Activated naive CD4-positive, alpha-beta T cell treated with anti-CD3 and anti-CD28 coated beads for 36 hours (primary cell): ENCODE measurements around the gene LENG8. TPM values are rescaled to one million over a fixed set of nuclear protein-coding genes. Genes with fewer than 3 reads are reported as not detected.
"Not testable (repeated sequence)": the region's sequence is repeated elsewhere in the genome, so short reads cannot be mapped to it uniquely, and the experiment has no call there.

Experiments
- CTCF ChIA-PET: fragments of 350-600 bp; sonication (Branson Sonifier 250); formaldehyde crosslinking; loops from one replicate; lab custom pipeline; 2021; ENCODE audit warnings: antibody characterized with exemption; lab: Charles Lee
- DNase-seq: peaks from one replicate; pipeline ENCODE4 v3.0.0-alpha.2; 2020
- H3K27ac Mint-ChIP-seq: one replicate; pipeline ENCODE4 v1.8.0; 2021; ENCODE audit warnings: mild to moderate bottlenecking, mixed read lengths
- H3K27me3 Mint-ChIP-seq: one replicate; pipeline ENCODE4 v1.8.0; 2021; ENCODE audit warnings: low read depth, mixed read lengths
- H3K36me3 Mint-ChIP-seq: one replicate; pipeline ENCODE4 v1.8.0; 2021; ENCODE audit warnings: low read depth, mixed read lengths
- H3K4me1 Mint-ChIP-seq: one replicate; pipeline ENCODE4 v1.8.0; 2021; ENCODE audit warnings: low read depth, mixed read lengths
- H3K4me3 Mint-ChIP-seq: one replicate; pipeline ENCODE4 v1.8.0; 2021; ENCODE audit warnings: mild to moderate bottlenecking, moderate library complexity, mixed read lengths
- H3K9me3 Mint-ChIP-seq: one replicate; pipeline ENCODE4 v1.8.0; 2021; ENCODE audit warnings: mixed read lengths
- intact Hi-C: fragments of 100-400 bp; cut with micrococcal nuclease; formaldehyde crosslinking; loops from one replicate; pipeline ENCODE4 v1.15.1; 2023
- total RNA-seq, 2 experiments: library from RNA; stranded (reverse); gene quantifications; one replicate each; pipeline ENCODE4 v1.2.3, GENCODE V29; 2021

The LENG8 gene
- total RNA-seq, 2 experiments from 2014 or later, result 171 to 175 TPM

- H3K27ac Mint-ChIP-seq, result no peak overlapping the region
- peaks cover 2% of the 10 kb centered on the region for H3K36me3 Mint-ChIP-seq
- DNase-seq, result no peak
- no peaks in the 10 kb centered on the region for H3K9me3 Mint-ChIP-seq
- intact Hi-C loops, result no loop called here
- peaks cover 28% of the 10 kb centered on the region for H3K4me1 Mint-ChIP-seq
- no peak overlapping the region for H3K4me3 Mint-ChIP-seq
- H3K27me3 Mint-ChIP-seq, result no peaks in the 10 kb centered on the region
- CTCF ChIA-PET, result interaction anchor here (0.6 kb wide), 1 partner anchor 214 kb away, joined by 3 read pairs; no protein-coding TSS in a partner anchor
Measured at GRCh38 chr19:54435551-54436016, 13.4 kb upstream of the LENG8 start.

- CTCF ChIA-PET, result interaction anchor here (0.5 kb wide), 1 partner anchor 525 kb away, joined by 3 read pairs; no protein-coding TSS in a partner anchor
- intact Hi-C loops, result no loop called here
- no peak overlapping the region for H3K27ac Mint-ChIP-seq
- peaks cover 26% of the 10 kb centered on the region for H3K4me1 Mint-ChIP-seq
- no peaks in the 10 kb centered on the region for H3K9me3 Mint-ChIP-seq
- no peak overlapping the region for H3K4me3 Mint-ChIP-seq
- H3K27me3 Mint-ChIP-seq, result no peaks in the 10 kb centered on the region
- H3K36me3 Mint-ChIP-seq, result peaks cover 2% of the 10 kb centered on the region
- no peak for DNase-seq
Measured at GRCh38 chr19:54436031-54436523, 12.9 kb upstream of the LENG8 start.

- Mint-ChIP-seq H3K4me1 (peaks cover 22% of the 10 kb centered on the region), H3K4me3 (no peak overlapping the region), H3K27me3 (no peaks in the 10 kb centered on the region), H3K27ac (no peak overlapping the region), H3K9me3 (no peaks in the 10 kb centered on the region), H3K36me3 (peaks cover 2% of the 10 kb centered on the region)
- no peak for DNase-seq
- CTCF ChIA-PET, result no interaction called here
- intact Hi-C loops, result no loop called here
Measured at GRCh38 chr19:54436628-54437252, 12.3 kb upstream of the LENG8 start.

DNA sequence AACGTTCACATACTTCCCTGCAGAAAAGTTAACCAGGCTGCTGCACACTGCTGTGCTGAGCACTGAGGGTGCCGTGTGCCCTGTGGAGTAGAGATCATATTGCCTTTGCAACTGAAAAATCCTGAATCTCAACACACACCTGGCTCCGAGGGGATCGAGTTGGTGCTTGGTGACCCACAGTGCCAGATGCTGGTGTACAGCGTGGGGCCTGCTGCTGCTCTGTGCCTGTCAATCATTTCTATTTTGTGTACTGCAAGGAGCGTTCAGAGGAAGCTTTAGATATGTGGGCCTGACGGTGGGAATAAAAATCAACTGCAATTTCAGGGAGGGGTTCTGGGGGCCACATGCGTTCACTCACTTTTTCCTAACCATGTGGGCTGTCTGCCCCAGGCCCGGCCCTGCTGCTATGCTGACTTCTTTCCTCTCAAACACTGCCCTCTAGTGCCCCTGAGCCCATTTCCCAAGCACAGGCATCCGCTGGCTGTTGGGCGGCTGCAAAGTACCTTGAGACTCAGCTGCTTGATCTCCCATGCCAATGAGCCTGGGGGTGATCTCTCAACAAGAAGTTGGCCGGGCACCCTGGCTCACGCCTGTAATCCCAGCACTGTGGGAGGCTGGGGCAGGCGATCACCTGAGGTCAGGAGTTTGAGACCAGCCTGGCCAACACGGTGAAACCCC is 9.7 kb upstream of the LENG8 start:
- Mint-ChIP-seq H3K27ac (no peak overlapping the region), H3K9me3 (no peaks in the 10 kb centered on the region), H3K4me3 (no peak overlapping the region), H3K4me1 (peaks cover 23% of the 10 kb centered on the region), H3K36me3 (peaks cover 8% of the 10 kb centered on the region), H3K27me3 (no peaks in the 10 kb centered on the region)
- intact Hi-C loops, result no loop called here
- CTCF ChIA-PET, result interaction anchor here (0.6 to 2.8 kb wide), 9 partner anchors 9 to 1262 kb away, joined by 3 to 13 read pairs (median 3); partner anchors contain the start of gene LENG8
- peak; percentile 53 for DNase-seq

GRCh38 chr19:54440641-54441040 is 8.4 kb upstream of the LENG8 start:
- Mint-ChIP-seq H3K4me3 (no peak overlapping the region), H3K27me3 (no peaks in the 10 kb centered on the region), H3K36me3 (peaks cover 12% of the 10 kb centered on the region), H3K4me1 (peaks cover 14% of the 10 kb centered on the region), H3K27ac (no peak overlapping the region), H3K9me3 (no peaks in the 10 kb centered on the region)
- CTCF ChIA-PET, result interaction anchor here (2.8 kb wide), 1 partner anchor 8 kb away, joined by 13 read pairs; the partner anchor contains the start of gene LENG8
- intact Hi-C loops, result loop anchor here (10.0 kb wide), 1 partner anchor 276 kb away; no protein-coding TSS in a partner anchor
- DNase-seq, result no peak

- Mint-ChIP-seq H3K27me3 (no peaks in the 10 kb centered on the region), H3K4me3 (no peak overlapping the region), H3K36me3 (peaks cover 22% of the 10 kb centered on the region), H3K27ac (no peak overlapping the region), H3K4me1 (peaks cover 26% of the 10 kb centered on the region), H3K9me3 (no peaks in the 10 kb centered on the region)
- CTCF ChIA-PET, result interaction anchor here (0.6 kb wide), 1 partner anchor 639 kb away, joined by 4 read pairs; no protein-coding TSS in a partner anchor
- intact Hi-C loops, result loop anchor here (5.0 to 10.0 kb wide), 2 partner anchors 117 to 280 kb away; no protein-coding TSS in a partner anchor
- DNase-seq, result no peak
Measured at GRCh38 chr19:54444737-54445136, 4.3 kb upstream of the LENG8 start.

DNA sequence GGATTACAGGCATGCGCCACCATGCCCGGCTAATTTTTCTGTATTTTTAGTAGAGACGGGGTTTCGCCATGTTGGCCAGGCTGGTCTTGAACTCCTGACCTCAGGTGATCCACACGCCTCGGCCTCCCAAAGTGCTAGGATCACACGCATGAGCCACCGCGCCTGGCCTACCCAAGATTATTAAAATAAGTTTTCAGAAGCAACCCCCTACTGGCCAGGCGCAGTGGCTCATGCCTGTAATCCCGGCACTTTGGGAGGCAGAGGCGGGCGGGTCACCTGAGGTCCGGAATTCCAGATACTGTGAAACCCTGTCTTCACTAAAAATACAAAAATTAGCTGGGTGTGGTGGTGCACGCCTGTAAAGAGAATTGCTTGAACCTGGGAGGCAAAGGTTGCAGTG is 2.6 kb upstream of the LENG8 start:
- not testable (repeated sequence) for H3K9me3 Mint-ChIP-seq, H3K27ac Mint-ChIP-seq

DNA sequence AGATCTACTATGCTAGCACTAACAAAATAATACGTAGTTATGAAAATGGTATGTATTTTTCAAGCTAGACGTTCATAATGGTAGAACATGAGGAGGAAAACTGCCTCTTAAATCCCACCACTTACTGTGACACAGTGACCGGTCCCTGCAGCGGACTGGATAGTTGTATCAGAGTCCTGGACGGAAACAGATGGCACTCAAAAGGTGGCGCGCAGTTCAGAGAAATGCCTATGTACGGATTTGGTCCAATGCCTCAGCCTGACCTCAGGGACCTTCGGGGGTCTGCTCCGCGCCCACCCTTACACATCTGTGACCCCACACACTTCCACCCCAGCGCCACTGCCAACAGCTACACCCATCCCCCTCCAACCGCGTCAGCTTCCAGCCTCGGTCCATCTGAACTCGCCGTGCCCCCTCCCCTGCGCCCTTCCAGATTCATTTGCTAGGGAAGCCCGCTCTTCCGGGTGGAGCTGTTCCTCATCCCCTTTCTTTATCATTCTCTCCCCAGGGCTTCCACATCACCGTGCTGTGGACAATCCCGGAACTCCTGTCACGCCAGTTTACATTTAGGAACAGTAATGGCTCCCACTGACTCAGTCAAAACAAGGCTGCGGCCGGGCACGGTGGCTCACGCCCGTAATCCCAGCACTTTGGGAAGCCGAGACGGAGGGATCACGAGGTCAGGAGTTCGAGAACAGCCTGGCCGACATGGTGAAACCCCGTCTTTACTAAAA is 792 bp upstream of the LENG8 start:
- Mint-ChIP-seq H3K27me3 (no peaks in the 10 kb centered on the region), H3K4me3 (peak overlapping the region; percentile 100), H3K36me3 (peaks cover 45% of the 10 kb centered on the region), H3K9me3 (no peaks in the 10 kb centered on the region), H3K4me1 (peaks cover 46% of the 10 kb centered on the region), H3K27ac (peak overlapping the region; percentile 99)
- intact Hi-C loops, result loop anchor here (2.0 to 10.0 kb wide), 5 partner anchors 121 to 615 kb away; partner anchors contain the start of genes PRPF31, RDH13, TFPT and TSEN34
- DNase-seq, result peak; percentile 55
- CTCF ChIA-PET, result interaction anchor here (0.8 to 2.2 kb wide), 3 partner anchors 9 to 32 kb away, joined by 3 to 13 read pairs (median 3); no protein-coding TSS in a partner anchor

More for the DNA sequence above, 2.6 kb upstream of the LENG8 start:
- Mint-ChIP-seq H3K4me1 (peaks cover 40% of the 10 kb centered on the region), H3K36me3 (peaks cover 36% of the 10 kb centered on the region)
- H3K4me3 Mint-ChIP-seq, CTCF ChIA-PET, H3K27me3 Mint-ChIP-seq, DNase-seq: not testable (repeated sequence)
- intact Hi-C loops, result loop anchor here (5.0 to 10.0 kb wide), 2 partner anchors 119 to 282 kb away; no protein-coding TSS in a partner anchor

GRCh38 chr19:54449701-54450069 is 686 bp downstream of the LENG8 start:
- CTCF ChIA-PET, result interaction anchor here (1.2 kb wide), 1 partner anchor 12 kb away, joined by 7 read pairs; no protein-coding TSS in a partner anchor
- Mint-ChIP-seq H3K27ac (peak overlapping the region; percentile 99), H3K4me3 (peak overlapping the region; percentile 100), H3K36me3 (peaks cover 50% of the 10 kb centered on the region), H3K4me1 (peaks cover 45% of the 10 kb centered on the region), H3K9me3 (no peaks in the 10 kb centered on the region), H3K27me3 (no peaks in the 10 kb centered on the region)
- intact Hi-C loops, result loop anchor here (1.0 to 10.0 kb wide), 7 partner anchors 15 to 613 kb away; partner anchors contain the start of genes CNOT3, PRPF31, RDH13 and TFPT
- DNase-seq, result no peak

DNA sequence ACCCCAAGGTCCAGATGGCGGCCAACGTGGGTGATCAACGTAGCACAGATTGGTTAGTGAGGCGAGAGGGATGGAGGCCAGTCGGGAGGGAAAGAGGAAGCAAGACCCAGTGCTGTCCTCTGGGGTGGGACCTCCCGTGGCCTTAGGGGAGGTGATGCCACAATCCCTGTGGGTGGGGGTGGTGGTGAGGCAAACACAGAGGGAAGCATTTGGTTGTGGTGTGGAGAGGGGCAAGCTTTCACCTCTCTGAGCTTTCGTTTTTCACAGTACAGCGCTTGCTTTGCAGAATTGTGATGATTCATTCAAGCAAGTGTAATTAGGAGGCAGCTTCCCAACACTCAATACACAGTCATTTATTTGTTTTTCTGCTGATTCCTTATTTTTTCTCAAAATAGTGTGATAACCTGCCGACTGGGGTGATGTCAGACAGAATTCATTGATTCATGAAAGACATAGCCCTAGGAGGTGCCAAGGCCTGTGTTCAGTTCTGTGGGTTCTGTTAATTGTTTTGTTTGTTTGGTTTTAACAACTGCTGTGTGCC is 2.4 kb downstream of the LENG8 start:
- peaks cover 41% of the 10 kb centered on the region for H3K4me1 Mint-ChIP-seq
- peaks cover 56% of the 10 kb centered on the region for H3K36me3 Mint-ChIP-seq
- H3K9me3 Mint-ChIP-seq, result no peaks in the 10 kb centered on the region
- no peaks in the 10 kb centered on the region for H3K27me3 Mint-ChIP-seq
- intact Hi-C loops, result no loop called here
- DNase-seq, result no peak
- CTCF ChIA-PET, result no interaction called here
- peak overlapping the region; percentile 99 for H3K27ac Mint-ChIP-seq
- peak overlapping the region; percentile 100 for H3K4me3 Mint-ChIP-seq

GRCh38 chr19:54451997-54452396 is 3.0 kb downstream of the LENG8 start:
- H3K4me3 Mint-ChIP-seq, result no peak overlapping the region
- CTCF ChIA-PET, result no interaction called here

More at GRCh38 chr19:54451997-54452396, 3.0 kb downstream of the LENG8 start:
- intact Hi-C loops, result no loop called here
- Mint-ChIP-seq H3K27me3 (no peaks in the 10 kb centered on the region), H3K4me1 (peaks cover 37% of the 10 kb centered on the region), H3K27ac (no peak overlapping the region), H3K9me3 (no peaks in the 10 kb centered on the region), H3K36me3 (peaks cover 56% of the 10 kb centered on the region)
- DNase-seq, result no peak
